ENCODE data around the gene GRIK3. TPM values are rescaled to one million over a fixed set of nuclear protein-coding genes. Genes with fewer than 3 reads are reported as not detected.

The GRIK3 gene
- polyA plus RNA-seq, 1 experiment, result not detected

GRCh38 chr1:36782785-36783184 is 251.5 kb downstream of the GRIK3 start:
- CTCF ChIA-PET, result no interaction called here
- H3K4me3 ChIP-seq (ENCODE audit: low read depth, low read length), result no peak overlapping the region
- H3K9me3 ChIP-seq (ENCODE audit: control insufficient read depth, insufficient read depth, low read length), result no peaks in the 10 kb centered on the region
- DNase-seq (ENCODE audit: low read depth, low spot score), result no peak
- H3K27ac ChIP-seq (ENCODE audit: low read depth, low read length), result no peak overlapping the region
- no peaks in the 10 kb centered on the region for H3K27me3 ChIP-seq (ENCODE audit: control insufficient read depth, insufficient read depth, low read length)
- no peak for TF ChIP-seq CTCF (IDR thresholded peaks at IDR 0.05; ENCODE audit: low read depth, low read length)
- POLR2A ChIA-PET, result no interaction called here

- ChIA-PET CTCF (no interaction called here), POLR2A (no interaction called here)
- no peak overlapping the region for H3K4me3 ChIP-seq (ENCODE audit: low read depth, low read length)
- H3K9me3 ChIP-seq (ENCODE audit: control insufficient read depth, insufficient read depth, low read length), result no peaks in the 10 kb centered on the region
- TF ChIP-seq CTCF (IDR thresholded peaks at IDR 0.05; ENCODE audit: low read depth, low read length), result no peak
- no peaks in the 10 kb centered on the region for H3K27me3 ChIP-seq (ENCODE audit: control insufficient read depth, insufficient read depth, low read length)
- no peak overlapping the region for H3K27ac ChIP-seq (ENCODE audit: low read depth, low read length)
- DNase-seq (ENCODE audit: low read depth, low spot score), result no peak
Observed at GRCh38 chr1:36782085-36782484, 252.2 kb downstream of the GRIK3 start.

GRCh38 chr1:36781098-36781497 is 253.2 kb downstream of the GRIK3 start:
- Histone ChIP-seq H3K27ac (ENCODE audit: low read depth, low read length) (no peak overlapping the region), H3K27me3 (ENCODE audit: control insufficient read depth, insufficient read depth, low read length) (no peaks in the 10 kb centered on the region), H3K9me3 (ENCODE audit: control insufficient read depth, insufficient read depth, low read length) (no peaks in the 10 kb centered on the region), H3K4me3 (ENCODE audit: low read depth, low read length) (no peak overlapping the region)
- DNase-seq (ENCODE audit: low read depth, low spot score), result no peak
- ChIA-PET CTCF (no interaction called here), POLR2A (no interaction called here)
- TF ChIP-seq CTCF (IDR thresholded peaks at IDR 0.05; ENCODE audit: low read depth, low read length), result no peak

GRCh38 chr1:36778740-36779139 is 255.6 kb downstream of the GRIK3 start:
- Histone ChIP-seq H3K9me3 (ENCODE audit: control insufficient read depth, insufficient read depth, low read length) (no peaks in the 10 kb centered on the region), H3K27ac (ENCODE audit: low read depth, low read length) (no peak overlapping the region), H3K4me3 (ENCODE audit: low read depth, low read length) (no peak overlapping the region), H3K27me3 (ENCODE audit: control insufficient read depth, insufficient read depth, low read length) (no peaks in the 10 kb centered on the region)
- ChIA-PET CTCF (no interaction called here), POLR2A (no interaction called here)
- no peak for DNase-seq (ENCODE audit: low read depth, low spot score)
- no peak for TF ChIP-seq CTCF (IDR thresholded peaks at IDR 0.05; ENCODE audit: low read depth, low read length)

- Histone ChIP-seq H3K27ac (ENCODE audit: low read depth, low read length) (no peak overlapping the region), H3K27me3 (ENCODE audit: control insufficient read depth, insufficient read depth, low read length) (no peaks in the 10 kb centered on the region), H3K4me3 (ENCODE audit: low read depth, low read length) (no peak overlapping the region), H3K9me3 (ENCODE audit: control insufficient read depth, insufficient read depth, low read length) (no peaks in the 10 kb centered on the region)
- no peak for TF ChIP-seq CTCF (IDR thresholded peaks at IDR 0.05; ENCODE audit: low read depth, low read length)
- no peak for DNase-seq (ENCODE audit: low read depth, low spot score)
- ChIA-PET CTCF (no interaction called here), POLR2A (no interaction called here)
Observed at GRCh38 chr1:36776948-36777831, 257.1 kb downstream of the GRIK3 start.

All from AG04450 (cell line).